K562 (cell line): Measurements from ENCODE around the gene RAB3D. TPM values are rescaled to one million over a fixed set of nuclear protein-coding genes. Genes with fewer than 3 reads are reported as not detected.

Experiments used
- RAD21 ChIP-seq, 2 experiments: fragments of 250-450 bp in 1 of 2; fragments of 450-650 bp in 1 of 2; sonication (Bioruptor Pico) in 1 of 2; formaldehyde crosslinking in 1 of 2; IDR thresholded peaks in 1 of 2; conservative IDR thresholded peaks in 1 of 2; 2 replicates each; pipeline versions ENCODE4 v1.4.0 to v1.8.0; 2020 to 2022; ENCODE audit warnings: mild to moderate bottlenecking in 2 of 2, moderate library complexity in 1 of 2
- RBFOX2 ChIP-seq: fragments of 200-400 bp; formaldehyde crosslinking; IDR thresholded peaks from 2 replicates; pipeline ENCODE4 v1.6.1; 2017; ENCODE audit warnings: low read depth, mild to moderate bottlenecking, low read length, moderate library complexity
- SMC3 ChIP-seq: conservative IDR thresholded peaks from 2 replicates; pipeline ENCODE4 v1.6.1; 2011; ENCODE audit warnings: low read depth, low read length, improper control_type of control experiment; ENCODE audit not compliant: insufficient read depth
- polyA plus RNA-seq, 8 experiments: library from polyadenylated mRNA; depleted of rRNA in 4 of 8; stranded (reverse) in 5 of 8; unstranded in 3 of 8; fragments of >200 nt; fragmentation: Nextera tagmentation in 2 of 8; fragmentation: Illumina TruSeq in 1 of 8; extraction: Ambion mirVana in 2 of 8; extraction: Trizol in 1 of 8; gene quantifications; 2 replicates each; pipeline versions ENCODE4 v1.2.1 to v1.2.3, GENCODE V29; 2011 to 2014; ENCODE audit warnings: inconsistent platforms in 1 of 8, missing spikeins in 1 of 8
- total RNA-seq, 7 experiments: library from RNA; depleted of rRNA in 6 of 7; stranded (reverse); fragments of >200 nt in 6 of 7; fragmentation: Illumina TruSeq in 2 of 7; extraction: Trizol in 2 of 7; gene quantifications; 2 replicates each; pipeline versions ENCODE4 v1.2.1 to v1.2.3, GENCODE V29; 2011 to 2021; ENCODE audit warnings: low replicate concordance in 1 of 7
- TF ChIP-seq, protein P1 (sequence below): fragments of 200-600 bp; sonication (generic); IDR thresholded peaks from one replicate; pipeline ENCODE4 v1.6.1; 2012; ENCODE audit warnings: mild to moderate bottlenecking, low read depth, low read length, inconsistent platforms

Gene RAB3D
- total and polyA plus RNA-seq, 9 of the 15 experiments (the other 6 are each of a cell fraction or from before 2014, with no cell fraction given), result 0.34 to 3.3 (median 1.3) TPM

DNA sequence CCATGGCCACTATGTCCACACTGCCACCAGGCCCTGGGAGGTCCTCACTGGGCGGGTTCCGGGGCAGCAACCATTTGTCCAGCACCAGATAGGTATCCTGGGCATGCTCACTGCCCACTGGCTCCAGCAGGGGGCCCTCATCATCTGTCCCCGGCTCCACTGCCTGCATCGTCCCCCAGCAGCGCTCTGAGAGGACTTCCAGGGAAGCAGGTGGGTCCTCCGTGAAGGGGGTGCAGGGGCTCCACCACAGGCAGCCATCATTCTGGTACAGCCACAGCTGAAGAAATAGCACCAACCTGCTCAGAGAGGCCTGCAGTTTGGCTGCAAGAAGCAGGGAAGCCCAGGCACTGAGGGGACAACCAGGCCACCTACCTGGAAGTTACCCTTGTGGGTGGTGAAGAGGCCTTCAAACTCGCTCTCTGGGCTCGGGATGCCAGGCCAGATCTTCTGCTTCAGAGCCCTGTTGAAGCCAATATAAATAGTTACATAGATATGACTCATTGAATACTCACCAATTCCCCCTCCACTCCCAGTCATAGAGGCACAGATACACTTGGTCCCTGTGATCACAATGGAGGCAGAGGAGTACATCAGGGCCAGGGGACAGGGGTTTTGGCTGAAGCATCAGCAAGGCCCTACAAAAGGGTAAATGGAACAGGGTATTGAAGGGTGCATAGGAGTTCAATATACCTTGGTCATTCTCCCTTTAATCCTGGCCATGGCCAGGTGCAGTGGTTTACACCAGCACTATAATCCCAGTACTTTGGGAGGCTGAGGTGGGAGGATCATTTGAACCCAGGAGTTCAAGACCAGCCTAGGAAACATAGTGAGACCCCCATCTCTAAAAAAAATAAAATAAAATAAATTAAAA, 39.1 kb upstream of the RAB3D start (continued):
- TF ChIP-seq, protein P1, sequence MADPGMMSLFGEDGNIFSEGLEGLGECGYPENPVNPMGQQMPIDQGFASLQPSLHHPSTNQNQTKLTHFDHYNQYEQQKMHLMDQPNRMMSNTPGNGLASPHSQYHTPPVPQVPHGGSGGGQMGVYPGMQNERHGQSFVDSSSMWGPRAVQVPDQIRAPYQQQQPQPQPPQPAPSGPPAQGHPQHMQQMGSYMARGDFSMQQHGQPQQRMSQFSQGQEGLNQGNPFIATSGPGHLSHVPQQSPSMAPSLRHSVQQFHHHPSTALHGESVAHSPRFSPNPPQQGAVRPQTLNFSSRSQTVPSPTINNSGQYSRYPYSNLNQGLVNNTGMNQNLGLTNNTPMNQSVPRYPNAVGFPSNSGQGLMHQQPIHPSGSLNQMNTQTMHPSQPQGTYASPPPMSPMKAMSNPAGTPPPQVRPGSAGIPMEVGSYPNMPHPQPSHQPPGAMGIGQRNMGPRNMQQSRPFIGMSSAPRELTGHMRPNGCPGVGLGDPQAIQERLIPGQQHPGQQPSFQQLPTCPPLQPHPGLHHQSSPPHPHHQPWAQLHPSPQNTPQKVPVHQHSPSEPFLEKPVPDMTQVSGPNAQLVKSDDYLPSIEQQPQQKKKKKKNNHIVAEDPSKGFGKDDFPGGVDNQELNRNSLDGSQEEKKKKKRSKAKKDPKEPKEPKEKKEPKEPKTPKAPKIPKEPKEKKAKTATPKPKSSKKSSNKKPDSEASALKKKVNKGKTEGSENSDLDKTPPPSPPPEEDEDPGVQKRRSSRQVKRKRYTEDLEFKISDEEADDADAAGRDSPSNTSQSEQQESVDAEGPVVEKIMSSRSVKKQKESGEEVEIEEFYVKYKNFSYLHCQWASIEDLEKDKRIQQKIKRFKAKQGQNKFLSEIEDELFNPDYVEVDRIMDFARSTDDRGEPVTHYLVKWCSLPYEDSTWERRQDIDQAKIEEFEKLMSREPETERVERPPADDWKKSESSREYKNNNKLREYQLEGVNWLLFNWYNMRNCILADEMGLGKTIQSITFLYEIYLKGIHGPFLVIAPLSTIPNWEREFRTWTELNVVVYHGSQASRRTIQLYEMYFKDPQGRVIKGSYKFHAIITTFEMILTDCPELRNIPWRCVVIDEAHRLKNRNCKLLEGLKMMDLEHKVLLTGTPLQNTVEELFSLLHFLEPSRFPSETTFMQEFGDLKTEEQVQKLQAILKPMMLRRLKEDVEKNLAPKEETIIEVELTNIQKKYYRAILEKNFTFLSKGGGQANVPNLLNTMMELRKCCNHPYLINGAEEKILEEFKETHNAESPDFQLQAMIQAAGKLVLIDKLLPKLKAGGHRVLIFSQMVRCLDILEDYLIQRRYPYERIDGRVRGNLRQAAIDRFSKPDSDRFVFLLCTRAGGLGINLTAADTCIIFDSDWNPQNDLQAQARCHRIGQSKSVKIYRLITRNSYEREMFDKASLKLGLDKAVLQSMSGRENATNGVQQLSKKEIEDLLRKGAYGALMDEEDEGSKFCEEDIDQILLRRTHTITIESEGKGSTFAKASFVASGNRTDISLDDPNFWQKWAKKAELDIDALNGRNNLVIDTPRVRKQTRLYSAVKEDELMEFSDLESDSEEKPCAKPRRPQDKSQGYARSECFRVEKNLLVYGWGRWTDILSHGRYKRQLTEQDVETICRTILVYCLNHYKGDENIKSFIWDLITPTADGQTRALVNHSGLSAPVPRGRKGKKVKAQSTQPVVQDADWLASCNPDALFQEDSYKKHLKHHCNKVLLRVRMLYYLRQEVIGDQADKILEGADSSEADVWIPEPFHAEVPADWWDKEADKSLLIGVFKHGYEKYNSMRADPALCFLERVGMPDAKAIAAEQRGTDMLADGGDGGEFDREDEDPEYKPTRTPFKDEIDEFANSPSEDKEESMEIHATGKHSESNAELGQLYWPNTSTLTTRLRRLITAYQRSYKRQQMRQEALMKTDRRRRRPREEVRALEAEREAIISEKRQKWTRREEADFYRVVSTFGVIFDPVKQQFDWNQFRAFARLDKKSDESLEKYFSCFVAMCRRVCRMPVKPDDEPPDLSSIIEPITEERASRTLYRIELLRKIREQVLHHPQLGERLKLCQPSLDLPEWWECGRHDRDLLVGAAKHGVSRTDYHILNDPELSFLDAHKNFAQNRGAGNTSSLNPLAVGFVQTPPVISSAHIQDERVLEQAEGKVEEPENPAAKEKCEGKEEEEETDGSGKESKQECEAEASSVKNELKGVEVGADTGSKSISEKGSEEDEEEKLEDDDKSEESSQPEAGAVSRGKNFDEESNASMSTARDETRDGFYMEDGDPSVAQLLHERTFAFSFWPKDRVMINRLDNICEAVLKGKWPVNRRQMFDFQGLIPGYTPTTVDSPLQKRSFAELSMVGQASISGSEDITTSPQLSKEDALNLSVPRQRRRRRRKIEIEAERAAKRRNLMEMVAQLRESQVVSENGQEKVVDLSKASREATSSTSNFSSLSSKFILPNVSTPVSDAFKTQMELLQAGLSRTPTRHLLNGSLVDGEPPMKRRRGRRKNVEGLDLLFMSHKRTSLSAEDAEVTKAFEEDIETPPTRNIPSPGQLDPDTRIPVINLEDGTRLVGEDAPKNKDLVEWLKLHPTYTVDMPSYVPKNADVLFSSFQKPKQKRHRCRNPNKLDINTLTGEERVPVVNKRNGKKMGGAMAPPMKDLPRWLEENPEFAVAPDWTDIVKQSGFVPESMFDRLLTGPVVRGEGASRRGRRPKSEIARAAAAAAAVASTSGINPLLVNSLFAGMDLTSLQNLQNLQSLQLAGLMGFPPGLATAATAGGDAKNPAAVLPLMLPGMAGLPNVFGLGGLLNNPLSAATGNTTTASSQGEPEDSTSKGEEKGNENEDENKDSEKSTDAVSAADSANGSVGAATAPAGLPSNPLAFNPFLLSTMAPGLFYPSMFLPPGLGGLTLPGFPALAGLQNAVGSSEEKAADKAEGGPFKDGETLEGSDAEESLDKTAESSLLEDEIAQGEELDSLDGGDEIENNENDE, result peak; percentile 15
- TF ChIP-seq RAD21 (CRISPR knock-in tag; conservative IDR thresholded peaks at IDR 0.05 in 1 of 2, IDR thresholded peaks at IDR 0.05 in 1 of 2) (peak; percentile 48 to 68), SMC3 (peak; percentile 70), RBFOX2 (peak; percentile 45; the same call in 1 of the 2 replicates)
